Neural progenitor cell (in vitro differentiated cells): ENCODE results near the gene AFF1. TPM values are rescaled to one million over a fixed set of nuclear protein-coding genes. Genes with fewer than 3 reads are reported as not detected.
"Not testable (repeated sequence)": the region's sequence is repeated elsewhere in the genome, so short reads cannot be mapped to it uniquely, and the experiment has no call there.

Experiments used
- DNase-seq: peaks from one replicate; pipeline ENCODE4 v3.0.0-alpha.2; 2016; ENCODE audit warnings: low spot score
- H2AFZ ChIP-seq: fragments of 200-600 bp; sonication (generic); replicated peaks from 2 replicates; pipeline ENCODE4 v1.6.1; 2016; ENCODE audit warnings: antibody characterized with exemption
- H3F3A ChIP-seq: fragments of 200-600 bp; sonication (generic); 2 replicates; pipeline ENCODE4 v1.6.1; 2016; ENCODE audit warnings: antibody characterized with exemption, low read depth
- H3K27ac ChIP-seq: fragments of 200-600 bp; sonication (generic); 2 replicates; pipeline ENCODE4 v1.5.1; 2016; ENCODE audit warnings: mild to moderate bottlenecking
- H3K27me3 ChIP-seq: fragments of 200-600 bp; sonication (generic); 2 replicates; pipeline ENCODE4 v1.6.1; 2016; ENCODE audit warnings: mild to moderate bottlenecking, moderate library complexity
- H3K36me3 ChIP-seq: fragments of 200-600 bp; sonication (generic); 2 replicates; pipeline ENCODE4 v1.5.1; 2016
- H3K4me1 ChIP-seq: fragments of 200-600 bp; sonication (generic); 2 replicates; pipeline ENCODE4 v1.6.1; 2016; ENCODE audit warnings: mixed run types
- H3K4me2 ChIP-seq: fragments of 200-600 bp; sonication (generic); 2 replicates; pipeline ENCODE4 v1.6.1; 2016
- H3K4me3 ChIP-seq: fragments of 200-600 bp; sonication (generic); 2 replicates; pipeline ENCODE4 v1.5.1; 2016
- H3K79me2 ChIP-seq: fragments of 200-600 bp; sonication (generic); 2 replicates; pipeline ENCODE4 v1.6.1; 2016; ENCODE audit warnings: low read depth
- H3K9ac ChIP-seq: fragments of 200-600 bp; sonication (generic); 2 replicates; pipeline ENCODE4 v1.6.1; 2016
- H3K9me3 ChIP-seq: fragments of 200-600 bp; sonication (generic); 2 replicates; pipeline ENCODE4 v1.5.1; 2016; ENCODE audit warnings: low read depth
- H4K20me1 ChIP-seq: fragments of 200-600 bp; sonication (generic); 2 replicates; pipeline ENCODE4 v1.6.1; 2016; ENCODE audit warnings: low read depth
- H3K27ac Mint-ChIP-seq: 3 replicates; pipeline ENCODE4 v1.8.0; 2021; ENCODE audit warnings: mixed read lengths
- H3K27me3 Mint-ChIP-seq: 2 replicates; pipeline ENCODE4 v1.8.0; 2022; ENCODE audit warnings: low read depth, mild to moderate bottlenecking, inconsistent platforms, moderate library complexity, mixed read lengths; ENCODE audit not compliant: insufficient read depth
- H3K36me3 Mint-ChIP-seq: 3 replicates; pipeline ENCODE4 v1.8.0; 2021; ENCODE audit warnings: mixed read lengths
- H3K4me1 Mint-ChIP-seq: 3 replicates; pipeline ENCODE4 v1.8.0; 2021; ENCODE audit warnings: mixed read lengths
- H3K4me3 Mint-ChIP-seq: 3 replicates; pipeline ENCODE4 v1.8.0; 2021; ENCODE audit warnings: mild to moderate bottlenecking, moderate library complexity, mixed read lengths
- H3K9me3 Mint-ChIP-seq: 3 replicates; pipeline ENCODE4 v1.8.0; 2020; ENCODE audit warnings: mixed read lengths
- CTCF ChIP-seq: fragments of 200-600 bp; sonication (generic); IDR thresholded peaks from 2 replicates; pipeline ENCODE4 v1.5.1; 2017; ENCODE audit warnings: antibody characterized with exemption, mild to moderate bottlenecking
- EZH2 ChIP-seq: fragments of 200-600 bp; sonication (generic); IDR thresholded peaks from 2 replicates; pipeline ENCODE4 v1.6.1; 2017; ENCODE audit warnings: antibody characterized with exemption, mild to moderate bottlenecking, moderate library complexity
- EZH2phosphoT487 ChIP-seq: fragments of 200-600 bp; sonication (generic); IDR thresholded peaks from 2 replicates; pipeline ENCODE4 v1.6.1; 2017; ENCODE audit warnings: antibody characterized with exemption
- total RNA-seq: library from RNA; depleted of rRNA; stranded (reverse); fragments of >200 nt; gene quantifications from 2 replicates; pipeline ENCODE4 v1.2.3, GENCODE V29; 2015; ENCODE audit warnings: low replicate concordance

AFF1 gene
- total RNA-seq, 1 donor from 2014 or later: 29.0 TPM

DNA sequence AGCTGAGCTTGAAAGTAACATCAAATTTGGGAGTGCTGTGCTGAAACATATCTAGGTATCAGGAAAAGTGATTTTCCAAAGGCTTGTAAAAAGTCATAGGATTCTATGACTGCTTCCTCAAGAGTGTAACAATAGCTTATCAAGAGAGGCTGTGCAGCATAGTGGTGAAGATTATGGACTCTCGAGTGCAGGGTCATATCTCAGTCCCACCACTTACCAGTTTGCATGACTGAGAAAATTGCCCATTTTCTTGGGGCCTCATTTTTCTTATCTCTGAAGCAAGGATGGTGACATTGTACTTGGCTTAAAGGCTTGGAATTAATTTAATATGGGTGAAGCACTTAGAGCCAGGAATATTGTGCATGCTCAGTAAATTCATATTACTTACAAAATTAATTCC is 57.2 kb downstream of the AFF1 start:
- no peak overlapping the region for H3K27ac Mint-ChIP-seq
- H3K4me1 ChIP-seq: no peaks in the 10 kb centered on the region
- H3K9me3 Mint-ChIP-seq: peaks cover 11% of the 10 kb centered on the region
- H3K9ac ChIP-seq: no peak overlapping the region
- DNase-seq: no peak
- no peak overlapping the region for H3K4me3 Mint-ChIP-seq
- TF ChIP-seq EZH2 (no peak), CTCF (no peak), EZH2phosphoT487 (no peak)
- H2AFZ ChIP-seq: no peak overlapping the region
- H3K4me3 ChIP-seq: no peak overlapping the region
- H3K4me1 Mint-ChIP-seq: peaks cover 5% of the 10 kb centered on the region
- H3K9me3 ChIP-seq: peaks cover 5% of the 10 kb centered on the region
- peaks cover 9% of the 10 kb centered on the region for H3F3A ChIP-seq
- H4K20me1 ChIP-seq: no peaks in the 10 kb centered on the region
- no peaks in the 10 kb centered on the region for H3K27me3 ChIP-seq
- H3K27me3 Mint-ChIP-seq: peaks cover 2% of the 10 kb centered on the region
- peaks cover 12% of the 10 kb centered on the region for H3K79me2 ChIP-seq
- peaks cover 6% of the 10 kb centered on the region for H3K36me3 Mint-ChIP-seq
- no peak overlapping the region for H3K4me2 ChIP-seq
- no peaks in the 10 kb centered on the region for H3K36me3 ChIP-seq
- no peak overlapping the region for H3K27ac ChIP-seq

DNA sequence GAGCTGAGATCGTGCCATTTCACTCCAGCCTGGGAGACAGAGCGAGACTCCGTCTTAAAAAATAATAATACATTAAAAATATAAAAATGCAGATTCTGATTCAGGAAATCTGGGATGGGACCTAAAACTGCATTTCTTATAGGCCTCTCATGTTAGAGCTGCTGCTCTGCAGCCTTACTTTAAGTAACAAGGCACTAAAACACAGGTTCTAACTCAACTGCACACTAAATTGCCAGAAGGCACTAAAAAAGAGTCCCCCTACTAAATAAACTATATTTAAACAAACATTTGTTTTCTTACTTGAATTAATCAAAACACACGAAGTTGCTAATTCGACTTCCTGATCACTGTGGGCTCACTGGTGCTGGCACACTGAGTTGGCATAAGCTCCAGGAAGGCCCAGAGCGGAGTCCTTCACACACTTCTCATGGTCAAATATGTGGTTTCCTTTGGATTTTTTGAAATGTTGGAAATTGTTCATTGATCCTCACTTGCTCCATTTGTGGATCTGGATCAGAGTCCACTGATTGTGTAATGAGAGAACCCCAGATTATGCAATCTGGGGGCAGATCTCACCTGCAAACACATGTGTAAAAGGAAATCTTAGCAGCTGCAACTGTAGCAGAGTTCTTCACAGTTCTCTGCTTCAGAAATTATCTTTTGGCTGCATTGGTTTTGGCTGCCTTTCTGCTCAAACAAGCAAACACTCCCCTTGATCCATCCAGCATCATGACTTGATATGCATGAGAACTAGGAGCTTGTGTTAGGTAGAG is 59.3 kb downstream of the AFF1 start:
- no peak for DNase-seq
- no peak overlapping the region for H3K4me2 ChIP-seq
- peaks cover 10% of the 10 kb centered on the region for H3K9me3 Mint-ChIP-seq
- H3K27ac ChIP-seq: no peak overlapping the region
- no peak overlapping the region for H3K4me3 Mint-ChIP-seq
- no peak overlapping the region for H3K4me3 ChIP-seq
- H3K27me3 Mint-ChIP-seq: peaks cover 2% of the 10 kb centered on the region
- H2AFZ ChIP-seq: no peak overlapping the region
- TF ChIP-seq CTCF (no peak), EZH2 (no peak), EZH2phosphoT487 (no peak)
- H3K9ac ChIP-seq: no peak overlapping the region
- no peak overlapping the region for H3K27ac Mint-ChIP-seq
- H3K36me3 ChIP-seq: no peaks in the 10 kb centered on the region
- H4K20me1 ChIP-seq: no peaks in the 10 kb centered on the region
- peaks cover 14% of the 10 kb centered on the region for H3K4me1 ChIP-seq
- H3F3A ChIP-seq: peaks cover 23% of the 10 kb centered on the region
- H3K27me3 ChIP-seq: no peaks in the 10 kb centered on the region
- H3K4me1 Mint-ChIP-seq: peaks cover 14% of the 10 kb centered on the region
- peaks cover 20% of the 10 kb centered on the region for H3K79me2 ChIP-seq
- peaks cover 6% of the 10 kb centered on the region for H3K36me3 Mint-ChIP-seq
- H3K9me3 ChIP-seq: peaks cover 2% of the 10 kb centered on the region

DNA sequence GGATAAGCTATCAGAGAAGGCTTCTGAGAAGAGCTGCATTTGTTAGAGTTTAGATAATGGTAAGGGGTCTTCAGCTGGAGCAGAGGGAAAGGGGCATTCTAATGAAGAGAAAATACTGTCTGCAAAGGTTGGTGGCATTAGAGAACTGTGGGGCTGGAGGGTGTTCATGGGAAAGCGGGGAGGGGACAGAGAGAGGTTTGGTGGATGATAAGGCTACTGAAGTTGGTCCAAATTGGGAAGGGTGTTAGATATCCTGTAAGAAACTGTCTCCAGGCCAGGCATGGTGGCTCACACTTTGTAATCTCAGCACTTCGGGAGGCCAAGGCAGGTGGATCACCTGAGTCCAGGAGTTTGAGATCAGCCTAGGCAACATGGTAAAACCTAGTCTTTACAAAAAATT is 59.9 kb downstream of the AFF1 start:
- peaks cover 8% of the 10 kb centered on the region for H3K9me3 Mint-ChIP-seq
- no peaks in the 10 kb centered on the region for H3K9me3 ChIP-seq
- no peak overlapping the region for H3K27ac ChIP-seq
- TF ChIP-seq EZH2phosphoT487 (no peak), EZH2 (no peak), CTCF (no peak)
- H2AFZ ChIP-seq: no peak overlapping the region
- peaks cover 16% of the 10 kb centered on the region for H3K4me1 Mint-ChIP-seq
- no peak overlapping the region for H3K4me2 ChIP-seq
- no peak overlapping the region for H3K27ac Mint-ChIP-seq
- no peaks in the 10 kb centered on the region for H4K20me1 ChIP-seq
- no peak for DNase-seq
- no peak overlapping the region for H3K9ac ChIP-seq
- H3K4me3 ChIP-seq: no peak overlapping the region
- H3K4me1 ChIP-seq: peaks cover 20% of the 10 kb centered on the region
- peaks cover 2% of the 10 kb centered on the region for H3K27me3 Mint-ChIP-seq
- no peak overlapping the region for H3K4me3 Mint-ChIP-seq
- peaks cover 23% of the 10 kb centered on the region for H3F3A ChIP-seq
- peaks cover 6% of the 10 kb centered on the region for H3K36me3 Mint-ChIP-seq
- H3K36me3 ChIP-seq: no peaks in the 10 kb centered on the region
- peaks cover 26% of the 10 kb centered on the region for H3K79me2 ChIP-seq
- no peaks in the 10 kb centered on the region for H3K27me3 ChIP-seq

GRCh38 chr4:86996510-86996909 is 61.7 kb downstream of the AFF1 start:
- not testable (repeated sequence) for H3K4me3 Mint-ChIP-seq, H3K36me3 Mint-ChIP-seq, H3K4me2 ChIP-seq, H3K9ac ChIP-seq, H3K9me3 ChIP-seq, H3K27ac ChIP-seq, DNase-seq, H3K4me3 ChIP-seq, H3K27ac Mint-ChIP-seq, H3K27me3 ChIP-seq, H4K20me1 ChIP-seq, H3K9me3 Mint-ChIP-seq, H3K36me3 ChIP-seq, H2AFZ ChIP-seq, H3K27me3 Mint-ChIP-seq
- H3K4me1 Mint-ChIP-seq: peaks cover 20% of the 10 kb centered on the region
- peaks cover 35% of the 10 kb centered on the region for H3K4me1 ChIP-seq
- H3K79me2 ChIP-seq: peaks cover 31% of the 10 kb centered on the region
- H3F3A ChIP-seq: peaks cover 32% of the 10 kb centered on the region
